ENCODE results near the gene KRTCAP3. TPM values are rescaled to one million over a fixed set of nuclear protein-coding genes. Genes with fewer than 3 reads are reported as not detected.

Gene KRTCAP3
- 0.26 and 0.47 TPM in 2 replicates for total RNA-seq

GRCh38 chr2:27441958-27442919 lies at the start of gene KRTCAP3:
Gene KRTCAP3 (plus strand): TSS chr2:27442381. CDS start chr2:27442413, 32 bp downstream.

GRCh38 chr2:27409321-27410073 lies 32.7 kb upstream of the KRTCAP3 start, which contains the start of gene PPM1G:
Gene PPM1G (minus strand): TSS chr2:27409591. CDS start chr2:27409422, 169 bp downstream.

GRCh38 chr2:27428213-27428977 lies 13.8 kb upstream of the KRTCAP3 start, which contains the start of gene NRBP1:
Gene NRBP1 (plus strand): TSS chr2:27428631. CDS start chr2:27433274, 4,643 bp downstream.

GRCh38 chr2:27489498-27490397 lies 47.6 kb downstream of the KRTCAP3 start, which contains the start of gene IFT172:
Gene IFT172 (minus strand): TSS chr2:27489743. CDS start chr2:27489653, 90 bp downstream.

Other genes with a start within 250 kb of the KRTCAP3 start
- gene ATRAID, start 230.3 kb upstream of the KRTCAP3 start, total RNA-seq: 241 and 261 TPM in 2 replicates
- gene SLC5A6, start 230.1 kb upstream of the KRTCAP3 start, total RNA-seq: 6.6 and 9.1 TPM in 2 replicates
- gene CAD, start 225.0 kb upstream of the KRTCAP3 start, total RNA-seq: 21.9 and 22.9 TPM in 2 replicates
- not detected in 2 replicates for gene SLC30A3, start 179.3 kb upstream of the KRTCAP3 start, total RNA-seq
- not detected in 2 replicates for gene DNAJC5G, start 166.9 kb upstream of the KRTCAP3 start, total RNA-seq
- gene TRIM54, start 160.0 kb upstream of the KRTCAP3 start, total RNA-seq: 0.09 TPM in 1 of 2 replicates, not detected in the other
- gene UCN, start 133.9 kb upstream of the KRTCAP3 start, total RNA-seq: 0.16 and 0.26 TPM in 2 replicates
- gene MPV17, start 119.3 kb upstream of the KRTCAP3 start, total RNA-seq: 73.6 and 79.1 TPM in 2 replicates
- 13.7 and 23.5 TPM in 2 replicates for gene GTF3C2, start 85.6 kb upstream of the KRTCAP3 start, total RNA-seq
- gene EIF2B4, start 72.0 kb upstream of the KRTCAP3 start, total RNA-seq: 29.3 and 31.5 TPM in 2 replicates
- gene SNX17, start 71.8 kb upstream of the KRTCAP3 start, total RNA-seq: 121 and 127 TPM in 2 replicates
- 5.3 and 6.6 TPM in 2 replicates for gene ZNF513, start 61.6 kb upstream of the KRTCAP3 start, total RNA-seq
- gene PPM1G, start 32.8 kb upstream of the KRTCAP3 start, total RNA-seq: 80.7 and 83.5 TPM in 2 replicates
- gene NRBP1, start 13.8 kb upstream of the KRTCAP3 start, total RNA-seq: 90.0 and 94.5 TPM in 2 replicates
- gene IFT172, start 47.4 kb downstream of the KRTCAP3 start, total RNA-seq: 32.3 and 51.1 TPM in 2 replicates
- 15.2 and 19.4 TPM in 2 replicates for gene FNDC4, start 52.8 kb downstream of the KRTCAP3 start, total RNA-seq
- 0.16 TPM in 1 of 2 replicates, not detected in the other for gene GCKR, start 54.5 kb downstream of the KRTCAP3 start, total RNA-seq
- gene ZNF512, start 140.7 kb downstream of the KRTCAP3 start, total RNA-seq: 16.1 and 16.8 TPM in 2 replicates
- 1.7 and 3.0 TPM in 2 replicates for gene CCDC121, start 186.6 kb downstream of the KRTCAP3 start, total RNA-seq
- gene GPN1, start 186.7 kb downstream of the KRTCAP3 start, total RNA-seq: 24.9 and 33.0 TPM in 2 replicates
- gene SUPT7L, start 221.2 kb downstream of the KRTCAP3 start, total RNA-seq: 14.2 and 22.8 TPM in 2 replicates
- 21.6 and 22.1 TPM in 2 replicates for gene SLC4A1AP, start 221.5 kb downstream of the KRTCAP3 start, total RNA-seq